Stimulated activated memory B cell treated with anti-CD40 and anti-IgM and Interleukin-4, amounts not matched to agents 10 μg/mL and 1 μg/mL and 100 μg/mL, for 72 hours (primary cell): ENCODE data around the gene NUDC.
"Not testable (repeated sequence)": the region's sequence is repeated elsewhere in the genome, so short reads cannot be mapped to it uniquely, and the experiment has no call there.

Source experiments
- ATAC-seq: fragments of 150-1000 bp; cut with Tn5 transposase; 2 replicates; pipeline ENCODE4 v1.10.0; 2021
- H3K27ac Mint-ChIP-seq: one replicate; pipeline ENCODE4 v1.8.0; 2022; ENCODE audit warnings: mild to moderate bottlenecking, mixed read lengths
- H3K27me3 Mint-ChIP-seq: one replicate; pipeline ENCODE4 v1.8.0; 2022; ENCODE audit warnings: mixed read lengths
- H3K36me3 Mint-ChIP-seq: one replicate; pipeline ENCODE4 v1.8.0; 2022; ENCODE audit warnings: mixed read lengths
- H3K4me1 Mint-ChIP-seq: one replicate; pipeline ENCODE4 v1.8.0; 2022; ENCODE audit warnings: mixed read lengths
- H3K4me3 Mint-ChIP-seq: one replicate; pipeline ENCODE4 v1.8.0; 2022; ENCODE audit warnings: mild to moderate bottlenecking, moderate library complexity, mixed read lengths
- H3K9me3 Mint-ChIP-seq: one replicate; pipeline ENCODE4 v1.8.0; 2022; ENCODE audit warnings: mixed read lengths

NUDC gene

GRCh38 chr1:26984291-26984690, 62.7 kb downstream of the NUDC start:
- Mint-ChIP-seq H3K4me1 (no peaks in the 10 kb centered on the region), H3K4me3 (no peak overlapping the region), H3K27ac (no peak overlapping the region), H3K36me3 (no peaks in the 10 kb centered on the region), H3K9me3 (no peaks in the 10 kb centered on the region), H3K27me3 (peaks cover 27% of the 10 kb centered on the region)
- no peak for ATAC-seq

DNA sequence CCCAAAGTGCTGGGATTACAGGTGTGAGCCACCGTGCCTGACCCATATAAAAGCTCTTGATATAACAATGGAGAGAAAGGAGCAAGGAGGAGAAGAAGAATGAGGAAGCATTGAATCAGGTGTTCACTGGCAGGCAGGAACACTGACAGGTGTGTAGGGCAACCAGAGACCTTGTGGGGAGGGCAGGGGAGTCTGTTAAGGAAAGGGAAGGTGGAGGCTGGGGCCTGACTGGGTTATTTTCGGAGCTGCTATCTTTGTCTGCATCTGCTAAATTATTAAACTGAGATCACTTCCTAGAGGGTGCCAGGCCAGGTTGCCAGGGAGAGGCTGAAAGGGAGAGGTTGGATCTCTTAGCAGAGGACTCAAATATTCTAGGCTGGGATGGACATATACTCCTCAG, 65.1 kb downstream of the NUDC start:
- peaks cover 39% of the 10 kb centered on the region for H3K27me3 Mint-ChIP-seq
- peak; percentile 12 for ATAC-seq
- no peak overlapping the region for H3K27ac Mint-ChIP-seq
- H3K9me3 Mint-ChIP-seq, result no peaks in the 10 kb centered on the region
- H3K4me1 Mint-ChIP-seq, result peaks cover 2% of the 10 kb centered on the region
- H3K36me3 Mint-ChIP-seq, result no peaks in the 10 kb centered on the region
- no peak overlapping the region for H3K4me3 Mint-ChIP-seq

GRCh38 chr1:26989403-26990109, 68.0 kb downstream of the NUDC start:
- not testable (repeated sequence) for H3K27ac Mint-ChIP-seq, H3K4me3 Mint-ChIP-seq, H3K9me3 Mint-ChIP-seq, H3K36me3 Mint-ChIP-seq, ATAC-seq
- Mint-ChIP-seq H3K27me3 (peaks cover 39% of the 10 kb centered on the region), H3K4me1 (peaks cover 12% of the 10 kb centered on the region)

GRCh38 chr1:26991310-26992116, 70.0 kb downstream of the NUDC start:
- ATAC-seq, result no peak
- H3K9me3 Mint-ChIP-seq, result no peaks in the 10 kb centered on the region
- peaks cover 57% of the 10 kb centered on the region for H3K27me3 Mint-ChIP-seq
- no peak overlapping the region for H3K4me3 Mint-ChIP-seq
- H3K27ac Mint-ChIP-seq, result no peak overlapping the region
- H3K4me1 Mint-ChIP-seq, result peaks cover 12% of the 10 kb centered on the region
- no peaks in the 10 kb centered on the region for H3K36me3 Mint-ChIP-seq

GRCh38 chr1:26993237-26994019, 71.9 kb downstream of the NUDC start, which contains the start of gene TRNP1:
Gene TRNP1, plus strand, starts transcription at chr1:26993692. Its CDS starts 95 bp downstream, at chr1:26993787.
- no peak within 1 kb of the TSS for H3K27ac Mint-ChIP-seq
- H3K4me1 Mint-ChIP-seq, result peaks cover 19% of the 10 kb centered on the region
- peak within 1 kb of the TSS; percentile 72 for H3K4me3 Mint-ChIP-seq
- peak; percentile 80 for ATAC-seq
- no peaks in the 10 kb centered on the region for H3K36me3 Mint-ChIP-seq
- peaks cover 61% of the 10 kb centered on the region for H3K27me3 Mint-ChIP-seq
- no peaks in the 10 kb centered on the region for H3K9me3 Mint-ChIP-seq

DNA sequence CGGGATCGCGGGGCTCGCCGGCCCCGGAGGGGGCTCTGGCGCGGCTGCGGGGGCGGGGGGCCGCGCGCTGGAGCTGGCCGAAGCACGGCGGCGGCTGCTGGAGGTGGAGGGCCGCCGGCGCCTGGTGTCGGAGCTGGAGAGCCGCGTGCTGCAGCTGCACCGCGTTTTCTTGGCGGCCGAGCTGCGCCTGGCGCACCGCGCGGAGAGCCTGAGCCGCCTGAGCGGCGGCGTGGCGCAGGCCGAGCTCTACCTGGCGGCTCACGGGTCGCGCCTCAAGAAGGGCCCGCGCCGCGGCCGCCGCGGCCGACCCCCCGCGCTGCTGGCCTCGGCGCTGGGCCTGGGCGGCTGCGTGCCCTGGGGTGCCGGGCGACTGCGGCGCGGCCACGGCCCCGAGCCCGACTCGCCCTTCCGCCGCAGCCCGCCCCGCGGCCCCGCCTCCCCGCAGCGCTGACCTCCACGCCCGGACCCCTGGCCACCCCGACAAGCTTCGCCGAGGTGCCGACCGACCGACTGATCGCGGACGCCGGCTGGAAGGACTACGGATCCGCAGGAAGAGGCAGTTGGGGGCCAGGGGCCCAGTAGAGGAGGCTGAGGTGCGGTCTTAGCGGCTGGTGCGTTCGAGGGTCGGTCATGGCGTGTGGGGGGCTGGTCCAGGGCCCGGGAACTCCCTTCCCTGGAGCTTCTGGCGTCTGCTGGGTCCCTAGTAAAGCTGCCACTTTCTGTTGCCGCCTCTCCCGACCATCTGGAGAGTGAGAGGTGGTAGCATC, 72.7 kb downstream of the NUDC start:
- peak overlapping the region; percentile 59 for H3K4me3 Mint-ChIP-seq
- no peak overlapping the region for H3K27ac Mint-ChIP-seq

DNA sequence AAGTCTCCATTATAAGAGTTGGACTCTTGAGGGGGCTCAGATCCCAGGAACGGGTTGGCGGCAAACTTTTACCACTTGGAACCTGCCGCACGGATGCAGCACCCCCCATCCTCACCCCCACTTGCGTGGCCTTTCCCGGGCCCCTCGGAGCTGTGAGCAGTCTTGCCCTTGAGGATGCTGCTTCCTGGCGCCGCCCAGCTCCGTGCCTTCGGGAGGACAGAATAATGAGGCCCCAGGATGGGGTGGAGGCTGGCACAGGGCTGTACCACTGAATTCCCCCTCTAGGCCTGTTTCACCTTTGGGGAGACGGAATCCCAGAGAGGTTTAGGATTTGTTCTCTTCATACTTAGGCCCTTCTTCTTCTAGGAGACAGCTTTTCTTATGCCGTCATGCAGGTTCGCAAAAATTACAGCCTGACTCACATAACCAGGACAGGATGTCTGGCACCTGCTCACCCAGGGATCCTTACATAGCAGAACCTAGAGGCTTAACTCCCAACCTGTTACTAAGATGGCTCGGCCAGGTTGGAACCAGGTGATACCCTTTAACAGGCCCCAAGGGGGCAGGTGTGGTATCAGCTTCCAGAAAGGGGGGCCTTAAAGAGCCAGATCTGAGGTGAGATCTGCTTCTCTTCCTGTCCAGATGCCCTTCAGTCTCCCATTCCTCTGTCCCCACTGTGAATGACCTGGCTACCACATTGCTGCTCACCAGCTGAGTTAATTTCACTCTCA, 73.4 kb downstream of the NUDC start:
- Mint-ChIP-seq H3K4me3 (peak overlapping the region; percentile 59), H3K27ac (no peak overlapping the region), H3K9me3 (no peaks in the 10 kb centered on the region), H3K27me3 (peaks cover 53% of the 10 kb centered on the region), H3K36me3 (no peaks in the 10 kb centered on the region), H3K4me1 (peaks cover 19% of the 10 kb centered on the region)
- no peak for ATAC-seq

More for the DNA sequence above, 72.7 kb downstream of the NUDC start:
- peaks cover 60% of the 10 kb centered on the region for H3K27me3 Mint-ChIP-seq
- peak; percentile 56 for ATAC-seq
- no peaks in the 10 kb centered on the region for H3K36me3 Mint-ChIP-seq
- H3K4me1 Mint-ChIP-seq, result peaks cover 19% of the 10 kb centered on the region
- no peaks in the 10 kb centered on the region for H3K9me3 Mint-ChIP-seq

GRCh38 chr1:26996024-26996423, 74.5 kb downstream of the NUDC start:
- Mint-ChIP-seq H3K27me3 (peaks cover 42% of the 10 kb centered on the region), H3K27ac (no peak overlapping the region), H3K36me3 (no peaks in the 10 kb centered on the region), H3K9me3 (no peaks in the 10 kb centered on the region), H3K4me1 (peaks cover 19% of the 10 kb centered on the region), H3K4me3 (no peak overlapping the region)
- ATAC-seq, result no peak
